HL-60 (cell line): ENCODE measurements around the gene ESR1.
A peak's percentile ranks its signal among the peaks of the same experiment; 100 is the strongest.

ENCODE experiments used
- DNase-seq, 2 experiments: peaks; one replicate each; pipeline ENCODE4 v3.0.0-alpha.2; 2010 to 2020; ENCODE audit warnings: low read depth in 1 of 2, low spot score in 1 of 2
- H3K27ac ChIP-seq: fragments of 250-450 bp; sonication (Bioruptor Pico); replicated peaks from 2 replicates; pipeline ENCODE4 v1.5.1; 2020; ENCODE audit warnings: mild to moderate bottlenecking, moderate library complexity
- H3K27me3 ChIP-seq: fragments of 250-450 bp; sonication (Bioruptor Pico); 2 replicates; pipeline ENCODE4 v1.5.1; 2021; ENCODE audit warnings: mild to moderate bottlenecking, moderate library complexity; ENCODE audit not compliant: insufficient read depth, poor library complexity, severe bottlenecking
- H3K4me3 ChIP-seq: replicated peaks from 2 replicates; pipeline ENCODE4 v1.5.1; 2011; ENCODE audit warnings: mild to moderate bottlenecking, control low read depth, low read length; ENCODE audit not compliant: insufficient read depth
- CTCF ChIP-seq: IDR thresholded peaks from one replicate; pipeline ENCODE4 v1.5.1; 2011; ENCODE audit warnings: low read length, control low read depth, inconsistent platforms; ENCODE audit not compliant: insufficient read depth
- GABPA ChIP-seq: IDR thresholded peaks from 2 replicates; pipeline ENCODE4 v1.6.1; 2012; ENCODE audit warnings: low read depth
- POLR2AphosphoS5 ChIP-seq: IDR thresholded peaks from 2 replicates; pipeline ENCODE4 v1.6.1; 2012; ENCODE audit warnings: low read depth
- REST ChIP-seq: IDR thresholded peaks from 2 replicates; pipeline ENCODE4 v1.6.1; 2012; ENCODE audit warnings: low read depth; ENCODE audit not compliant: insufficient replicate concordance
- SPI1 ChIP-seq: IDR thresholded peaks from 2 replicates; pipeline ENCODE4 v1.6.1; 2012; ENCODE audit warnings: low read depth, mild to moderate bottlenecking, borderline replicate concordance

The ESR1 gene

GRCh38 chr6:151762817-151763216 lies 44.7 kb upstream of the ESR1 start:
- no peak for DNase-seq
- Histone ChIP-seq H3K4me3 (no peak overlapping the region), H3K27me3 (peaks cover 2% of the 10 kb centered on the region), H3K27ac (no peak overlapping the region)
- no peak for TF ChIP-seq GABPA

- TF ChIP-seq SPI1 (no peak), POLR2AphosphoS5 (no peak), REST (no peak), GABPA (no peak), CTCF (no peak)
- no peak overlapping the region for H3K4me3 ChIP-seq
- no peak overlapping the region for H3K27ac ChIP-seq
- H3K27me3 ChIP-seq = peaks cover 2% of the 10 kb centered on the region
- no peak for DNase-seq
Observed at GRCh38 chr6:151763303-151763702, 44.2 kb upstream of the ESR1 start.

GRCh38 chr6:151763938-151764680 lies 43.4 kb upstream of the ESR1 start:
- Histone ChIP-seq H3K4me3 (no peak overlapping the region), H3K27ac (no peak overlapping the region), H3K27me3 (peaks cover 2% of the 10 kb centered on the region)
- peak in 1 of 2 experiments; percentile 38 for DNase-seq
- TF ChIP-seq SPI1 (no peak), CTCF (peak; percentile 25)

GRCh38 chr6:151765444-151765886 lies 42.0 kb upstream of the ESR1 start:
- H3K4me3 ChIP-seq = no peak overlapping the region
- H3K27ac ChIP-seq = no peak overlapping the region
- H3K27me3 ChIP-seq = peaks cover 2% of the 10 kb centered on the region
- TF ChIP-seq REST = no peak
- TF ChIP-seq GABPA = no peak
- no peak for TF ChIP-seq POLR2AphosphoS5
- TF ChIP-seq CTCF = peak; percentile 45
- TF ChIP-seq SPI1 = no peak
- peak; percentile 5 to 42 for DNase-seq
